ENCODE measurements around the gene MGST3.
"Not testable (repeated sequence)": the region's sequence is repeated elsewhere in the genome, so short reads cannot be mapped to it uniquely, and the experiment has no call there.

MGST3 gene

GRCh38 chr1:165629848-165630628, 996 bp upstream of the MGST3 start:
- DNase-seq = no peak

- DNase-seq = peak; percentile 63
Observed at GRCh38 chr1:165631342-165632151, 513 bp downstream of the MGST3 start.

GRCh38 chr1:165632152-165632469, 1.1 kb downstream of the MGST3 start:
- DNase-seq = no peak

- no peak for DNase-seq
Observed at GRCh38 chr1:165632491-165632890, 1.5 kb downstream of the MGST3 start.

- DNase-seq = no peak
Observed at GRCh38 chr1:165633614-165634013, 2.6 kb downstream of the MGST3 start.

GRCh38 chr1:165634154-165634921, 3.3 kb downstream of the MGST3 start:
- DNase-seq = no peak

GRCh38 chr1:165635329-165635728, 4.3 kb downstream of the MGST3 start:
- no peak for DNase-seq

- DNase-seq = no peak
Observed at GRCh38 chr1:165635823-165636222, 4.8 kb downstream of the MGST3 start.

GRCh38 chr1:165637427-165637826, 6.4 kb downstream of the MGST3 start:
- no peak for DNase-seq

GRCh38 chr1:165638211-165638610, 7.2 kb downstream of the MGST3 start:
- not testable (repeated sequence) for DNase-seq

- DNase-seq = no peak
Observed at GRCh38 chr1:165639821-165640623, 9.0 kb downstream of the MGST3 start.

- no peak for DNase-seq
Observed at GRCh38 chr1:165641231-165641987, 10.4 kb downstream of the MGST3 start.

GRCh38 chr1:165644064-165644735, 13.2 kb downstream of the MGST3 start:
- no peak for DNase-seq

- no peak for DNase-seq
Observed at GRCh38 chr1:165645654-165646366, 14.8 kb downstream of the MGST3 start.

GRCh38 chr1:165647517-165647916, 16.5 kb downstream of the MGST3 start:
- DNase-seq = no peak

GRCh38 chr1:165647970-165648369, 16.9 kb downstream of the MGST3 start:
- no peak for DNase-seq

- no peak for DNase-seq
Observed at GRCh38 chr1:165648919-165649572, 18.0 kb downstream of the MGST3 start.

GRCh38 chr1:165650981-165651625, 20.1 kb downstream of the MGST3 start:
- no peak for DNase-seq

- DNase-seq = not testable (repeated sequence)
Observed at GRCh38 chr1:165658766-165659580, 27.9 kb downstream of the MGST3 start.
